Fibroblast of pulmonary artery (primary cell): ENCODE data around the gene GABARAP.

ENCODE experiments used
- DNase-seq: peaks from one replicate; pipeline ENCODE4 v3.0.0-alpha.2; 2010; ENCODE audit warnings: low read depth
- H3K4me3 ChIP-seq: replicated peaks from 2 replicates; pipeline ENCODE4 v1.5.1; 2011; ENCODE audit warnings: low read depth, mild to moderate bottlenecking, control low read depth, low read length, moderate library complexity
- CTCF ChIP-seq: IDR thresholded peaks from 2 replicates; pipeline ENCODE4 v1.5.1; 2011; ENCODE audit warnings: mild to moderate bottlenecking, control low read depth, low read length, inconsistent platforms; ENCODE audit errors: missing control alignments

Gene GABARAP

DNA sequence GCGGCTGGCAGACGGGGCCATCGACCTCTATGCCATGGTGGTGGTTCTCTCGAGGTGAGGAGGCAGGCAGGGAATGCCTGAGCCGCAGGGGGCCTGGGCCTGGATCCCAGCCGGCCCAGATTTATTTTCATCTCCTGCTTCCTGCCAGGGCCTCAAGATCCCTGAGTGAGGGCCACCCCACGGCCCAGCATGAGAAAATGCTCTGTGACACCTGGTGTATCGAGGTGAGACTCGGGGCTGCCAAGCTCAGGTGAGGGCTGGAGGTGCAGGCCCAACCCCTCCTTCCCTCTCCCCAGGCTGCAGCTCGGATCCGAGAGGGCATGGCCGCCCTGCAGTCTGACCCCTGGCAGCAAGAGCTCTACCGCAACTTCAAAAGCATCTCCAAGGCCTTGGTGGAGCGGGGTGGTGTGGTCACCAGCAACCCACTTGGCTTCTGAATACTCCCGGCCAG, 17.6 kb downstream of the GABARAP start:
- TF ChIP-seq CTCF = no peak
- no peak for DNase-seq
- no peak overlapping the region for H3K4me3 ChIP-seq

DNA sequence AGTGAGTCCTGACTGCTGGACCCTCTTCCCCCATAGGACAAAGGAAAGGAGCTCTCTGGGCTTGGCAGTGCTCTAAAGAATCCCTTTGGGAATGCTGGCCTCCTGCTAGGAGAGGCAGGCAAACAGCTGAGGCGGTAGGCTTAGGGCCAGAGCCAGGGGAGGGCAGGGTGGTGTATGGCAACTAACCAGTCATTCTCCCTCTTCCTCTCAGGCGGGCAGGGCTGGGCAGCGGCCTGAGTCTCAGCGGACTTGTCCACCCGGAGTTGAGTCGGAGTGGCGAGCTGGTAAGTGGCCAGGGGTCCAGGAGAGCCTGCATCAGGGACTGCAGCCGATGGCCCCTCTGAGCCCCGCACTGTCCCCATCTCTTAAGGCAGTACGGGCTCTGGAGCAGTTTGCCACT, 18.1 kb downstream of the GABARAP start:
- no peak for TF ChIP-seq CTCF
- H3K4me3 ChIP-seq = no peak overlapping the region
- no peak for DNase-seq

- no peak for TF ChIP-seq CTCF
- no peak overlapping the region for H3K4me3 ChIP-seq
- DNase-seq = no peak
Observed at GRCh38 chr17:7223375-7223774, 18.9 kb downstream of the GABARAP start.

DNA sequence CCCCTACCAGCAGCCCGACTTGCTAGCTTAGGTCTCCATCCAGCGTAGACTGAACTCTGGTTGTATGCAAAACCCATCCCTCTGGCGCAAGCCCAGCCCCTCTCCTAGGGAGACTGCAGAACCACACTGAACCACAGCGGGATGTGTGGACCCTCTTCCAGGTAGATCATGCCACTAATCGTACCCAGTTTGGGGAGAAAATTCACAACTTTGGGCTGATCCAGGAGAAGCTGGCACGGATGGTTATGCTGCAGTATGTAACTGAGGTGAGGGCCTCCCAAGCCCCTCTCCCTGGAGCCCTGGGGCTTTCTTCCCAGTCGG, 19.3 kb downstream of the GABARAP start:
- no peak for DNase-seq
- no peak for TF ChIP-seq CTCF
- H3K4me3 ChIP-seq = no peak overlapping the region

DNA sequence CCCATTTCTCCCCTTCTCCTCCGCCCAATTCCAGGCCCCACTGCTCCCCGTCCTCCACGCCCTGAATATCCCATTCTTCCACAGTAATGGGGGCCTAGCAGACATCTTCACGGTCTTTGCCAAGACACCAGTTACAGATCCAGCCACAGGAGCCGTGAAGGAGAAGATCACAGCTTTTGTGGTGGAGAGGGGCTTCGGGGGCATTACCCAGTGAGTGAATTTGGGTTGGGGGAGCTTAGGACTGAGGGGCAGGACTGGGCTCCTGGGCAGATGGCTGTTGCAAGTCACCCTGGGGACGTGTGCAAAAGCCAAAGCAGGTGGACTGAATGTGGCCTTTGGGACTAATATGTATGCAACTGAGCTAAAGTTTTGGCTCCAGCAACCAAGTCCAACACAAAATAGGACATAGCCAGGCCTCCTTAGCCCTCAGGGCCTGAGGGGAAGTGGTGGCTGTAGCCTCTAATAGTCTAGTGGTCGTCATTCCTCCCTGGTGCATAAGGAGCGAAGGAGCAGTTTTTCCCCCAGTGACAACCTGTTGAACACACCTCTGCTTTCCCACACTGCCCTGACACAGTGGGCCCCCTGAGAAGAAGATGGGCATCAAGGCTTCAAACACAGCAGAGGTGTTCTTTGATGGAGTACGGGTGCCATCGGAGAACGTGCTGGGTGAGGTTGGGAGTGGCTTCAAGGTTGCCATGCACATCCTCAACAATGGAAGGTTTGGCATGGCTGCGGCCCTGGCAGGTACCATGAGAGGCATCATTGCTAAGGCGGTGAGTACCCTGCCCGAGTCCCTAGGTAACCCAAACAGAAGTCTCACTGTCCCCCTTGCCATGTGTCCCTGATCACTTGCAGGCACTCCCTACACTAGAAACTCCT, 19.9 kb downstream of the GABARAP start:
- no peak for TF ChIP-seq CTCF
- H3K4me3 ChIP-seq = no peak overlapping the region
- no peak for DNase-seq

- DNase-seq = no peak
- H3K4me3 ChIP-seq = no peak overlapping the region
- TF ChIP-seq CTCF = no peak
Observed at GRCh38 chr17:7221278-7222092, 20.8 kb downstream of the GABARAP start.
